ENCODE measurements around the gene SRCIN1.
"Not testable (repeated sequence)": the region's sequence is repeated elsewhere in the genome, so short reads cannot be mapped to it uniquely, and the experiment has no call there.

DNA sequence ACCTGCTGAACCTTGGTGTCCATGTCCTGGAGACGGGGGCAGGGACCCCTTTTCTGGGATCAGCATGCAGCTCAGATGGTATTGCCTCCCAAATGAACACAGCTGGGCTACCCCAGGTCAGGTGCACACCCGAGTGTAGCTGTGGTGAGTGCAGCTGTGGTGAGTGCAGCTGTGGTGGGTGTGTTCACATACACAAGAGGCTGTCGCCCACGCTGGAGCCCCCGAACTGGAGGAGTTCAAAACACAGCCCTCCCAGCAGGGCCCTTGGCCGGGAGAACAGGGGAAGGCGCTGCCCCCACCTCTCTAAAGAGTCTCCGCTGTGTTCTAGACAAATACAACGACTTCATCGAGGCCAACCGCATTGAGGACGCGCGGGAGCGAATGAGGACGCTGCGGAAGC is 116.0 kb downstream of the SRCIN1 start:
- not testable (repeated sequence) for TF ChIP-seq POLR2AphosphoS5, EP300 (IDR thresholded peaks at IDR 0.05)
- TF ChIP-seq, protein P1, sequence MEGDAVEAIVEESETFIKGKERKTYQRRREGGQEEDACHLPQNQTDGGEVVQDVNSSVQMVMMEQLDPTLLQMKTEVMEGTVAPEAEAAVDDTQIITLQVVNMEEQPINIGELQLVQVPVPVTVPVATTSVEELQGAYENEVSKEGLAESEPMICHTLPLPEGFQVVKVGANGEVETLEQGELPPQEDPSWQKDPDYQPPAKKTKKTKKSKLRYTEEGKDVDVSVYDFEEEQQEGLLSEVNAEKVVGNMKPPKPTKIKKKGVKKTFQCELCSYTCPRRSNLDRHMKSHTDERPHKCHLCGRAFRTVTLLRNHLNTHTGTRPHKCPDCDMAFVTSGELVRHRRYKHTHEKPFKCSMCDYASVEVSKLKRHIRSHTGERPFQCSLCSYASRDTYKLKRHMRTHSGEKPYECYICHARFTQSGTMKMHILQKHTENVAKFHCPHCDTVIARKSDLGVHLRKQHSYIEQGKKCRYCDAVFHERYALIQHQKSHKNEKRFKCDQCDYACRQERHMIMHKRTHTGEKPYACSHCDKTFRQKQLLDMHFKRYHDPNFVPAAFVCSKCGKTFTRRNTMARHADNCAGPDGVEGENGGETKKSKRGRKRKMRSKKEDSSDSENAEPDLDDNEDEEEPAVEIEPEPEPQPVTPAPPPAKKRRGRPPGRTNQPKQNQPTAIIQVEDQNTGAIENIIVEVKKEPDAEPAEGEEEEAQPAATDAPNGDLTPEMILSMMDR (IDR thresholded peaks at IDR 0.05), result not testable (repeated sequence)
